IMR-90 (cell line): ENCODE measurements around the gene TVP23C. TPM values are rescaled to one million over a fixed set of nuclear protein-coding genes. Genes with fewer than 3 reads are reported as not detected.
"Not testable (repeated sequence)": the region's sequence is repeated elsewhere in the genome, so short reads cannot be mapped to it uniquely, and the experiment has no call there.

Experiments
- ATAC-seq: fragments of 200-7000 bp; cut with Tn5 transposase; 2 replicates; pipeline ENCODE4 v1.9.1; 2020; ENCODE audit warnings: low read depth, mild to moderate bottlenecking, moderate library complexity
- BruUV-seq: library from RNA; stranded (reverse); fragments of 400-500 nt; replicated peaks from 2 replicates; lab custom pipeline; 2021; lab: Mats Ljungman, UMichigan
- CTCF ChIA-PET: fragments of 300-600 bp; formaldehyde crosslinking; extraction: SDS; loops from one replicate; lab custom pipeline; 2021; ENCODE audit warnings: antibody characterized with exemption; lab: Yijun Ruan, JAX
- POLR2A ChIA-PET: fragments of 300-600 bp; sonication (Branson Sonifier 250); formaldehyde crosslinking; loops from one replicate; lab custom pipeline; 2022; ENCODE audit warnings: antibody characterized with exemption; ENCODE audit not compliant: unreplicated experiment; lab: Charles Lee
- DNase-seq: peaks from one replicate; pipeline ENCODE4 v3.0.0; 2013
- H2AFZ ChIP-seq: replicated peaks from 2 replicates; pipeline ENCODE3; 2013; ENCODE audit warnings: low read length, mild to moderate bottlenecking; ENCODE audit not compliant: poor library complexity
- H2AK5ac ChIP-seq: 2 replicates; pipeline ENCODE4 v1.6.1; 2013; ENCODE audit warnings: low read depth, low read length, inconsistent platforms
- H2AK9ac ChIP-seq: replicated peaks from 2 replicates; pipeline ENCODE3; 2013; ENCODE audit warnings: mild to moderate bottlenecking, low read depth, low read length, moderate library complexity; ENCODE audit not compliant: poor library complexity
- H2BK120ac ChIP-seq: 2 replicates; pipeline ENCODE4 v1.6.1; 2013; ENCODE audit warnings: low read depth, low read length, inconsistent platforms
- H2BK15ac ChIP-seq: 3 replicates; pipeline ENCODE4 v1.6.1; 2013; ENCODE audit warnings: low read depth, low read length, inconsistent platforms
- H2BK20ac ChIP-seq: 2 replicates; pipeline ENCODE4 v1.6.1; 2013; ENCODE audit warnings: low read depth, mild to moderate bottlenecking, inconsistent platforms, low read length, moderate library complexity
- H2BK5ac ChIP-seq: 2 replicates; pipeline ENCODE4 v1.6.1; 2013; ENCODE audit warnings: mild to moderate bottlenecking, low read depth, low read length, inconsistent platforms; ENCODE audit not compliant: poor library complexity, severe bottlenecking
- H3K14ac ChIP-seq: replicated peaks from 2 replicates; pipeline ENCODE4 v1.6.1; 2013; ENCODE audit warnings: low read depth, low read length, inconsistent platforms
- H3K18ac ChIP-seq: 2 replicates; pipeline ENCODE4 v1.6.1; 2013; ENCODE audit warnings: low read depth, low read length, control low read depth
- H3K23ac ChIP-seq: 2 replicates; pipeline ENCODE4 v1.6.1; 2013; ENCODE audit warnings: low read depth, low read length, inconsistent platforms
- H3K27ac ChIP-seq: 2 replicates; pipeline ENCODE4 v1.5.1; 2013; ENCODE audit warnings: mild to moderate bottlenecking, control low read depth, low read length; ENCODE audit not compliant: insufficient read depth
- H3K27me3 ChIP-seq: 2 replicates; pipeline ENCODE4 v1.6.1; 2013; ENCODE audit warnings: low read length; ENCODE audit not compliant: control insufficient read depth, insufficient read depth
- H3K36me3 ChIP-seq: 2 replicates; pipeline ENCODE4 v1.6.1; 2013; ENCODE audit warnings: low read length, mixed read lengths; ENCODE audit not compliant: control insufficient read depth, insufficient read depth
- H3K4ac ChIP-seq: 2 replicates; pipeline ENCODE4 v1.6.1; 2013; ENCODE audit warnings: low read depth, low read length, inconsistent platforms
- H3K4me1 ChIP-seq: 2 replicates; pipeline ENCODE4 v1.6.1; 2013; ENCODE audit warnings: low read length, mixed read lengths; ENCODE audit not compliant: control insufficient read depth, insufficient read depth
- H3K4me2 ChIP-seq: 2 replicates; pipeline ENCODE4 v1.6.1; 2013; ENCODE audit warnings: low read depth, mild to moderate bottlenecking, control low read depth, low read length, moderate library complexity
- H3K4me3 ChIP-seq: 2 replicates; pipeline ENCODE4 v1.5.1; 2013; ENCODE audit warnings: low read depth, mild to moderate bottlenecking, control low read depth, low read length, moderate library complexity; ENCODE audit not compliant: insufficient read depth
- H3K56ac ChIP-seq: 2 replicates; pipeline ENCODE4 v1.6.1; 2013; ENCODE audit warnings: low read length, inconsistent platforms; ENCODE audit not compliant: insufficient read depth; ENCODE audit errors: extremely low read depth
- H3K79me1 ChIP-seq, 2 experiments: 2 replicates each; pipeline ENCODE4 v1.6.1; 2013; ENCODE audit warnings: low read length in 2 of 2, inconsistent platforms in 1 of 2, low read depth in 1 of 2
- H3K9ac ChIP-seq: 2 replicates; pipeline ENCODE4 v1.6.1; 2013; ENCODE audit warnings: low read depth, low read length, control low read depth
- H3K9me1 ChIP-seq: 2 replicates; pipeline ENCODE4 v1.6.1; 2013; ENCODE audit warnings: low read length, inconsistent platforms; ENCODE audit not compliant: insufficient read depth
- H3K9me3 ChIP-seq: 2 replicates; pipeline ENCODE4 v1.6.1; 2013; ENCODE audit warnings: low read length; ENCODE audit not compliant: control insufficient read depth, insufficient read depth
- H4K20me1 ChIP-seq: 2 replicates; pipeline ENCODE4 v1.6.1; 2013; ENCODE audit warnings: low read length, inconsistent platforms; ENCODE audit not compliant: insufficient read depth
- H4K5ac ChIP-seq: 2 replicates; pipeline ENCODE4 v1.6.1; 2013; ENCODE audit warnings: mild to moderate bottlenecking, low read depth, low read length, control low read depth
- H4K8ac ChIP-seq, 2 experiments: 2 replicates each; pipeline ENCODE4 v1.6.1; 2013; ENCODE audit warnings: low read depth in 2 of 2, low read length in 2 of 2, control low read depth in 1 of 2, inconsistent platforms in 1 of 2
- H4K91ac ChIP-seq: 2 replicates; pipeline ENCODE4 v1.6.1; 2013; ENCODE audit warnings: low read depth, low read length, inconsistent platforms; ENCODE audit not compliant: insufficient read depth
- WGBS, 2 experiments: methylation state at CpG; one replicate each; pipeline versions ENCODE4 v1.1.5 to v1.1.7; 2013; ENCODE audit warnings: missing lambda C conversion rate in 2 of 2; ENCODE audit not compliant: insufficient read length in 1 of 2; ENCODE audit errors: extremely low coverage in 2 of 2; 5-methylcytosine and 5-hydroxymethylcytosine counted together
- dilution Hi-C: fragments of 300-500 bp; cut with HindIII; formaldehyde crosslinking; loops from one replicate; pipeline ENCODE4 v1.14.3; 2018; ENCODE audit warnings: low sequenced_read_pairs; ENCODE audit not compliant: unreplicated experiment
- in situ Hi-C: fragments of 300-500 bp; cut with MboI; formaldehyde crosslinking; loops from 3 replicates; pipeline ENCODE4 v1.14.3; 2019; ENCODE audit warnings: low sequenced_read_pairs, inconsistent platforms, mixed read lengths
- intact Hi-C: fragments of 100-400 bp; cut with micrococcal nuclease; formaldehyde crosslinking; loops from 2 replicates; pipeline ENCODE4 v1.10.0; 2022
- polyA plus RNA-seq, 3 experiments: library from polyadenylated mRNA; depleted of rRNA; stranded (reverse); fragments of >200 nt; gene quantifications; 2 replicates each; pipeline ENCODE4 v1.2.3, GENCODE V29; 2012; ENCODE audit warnings: low replicate concordance in 1 of 3
- total RNA-seq: library from RNA; depleted of rRNA; stranded (reverse); fragments of >200 nt; gene quantifications from 2 replicates; pipeline ENCODE4 v1.2.3, GENCODE V29; 2012

TVP23C gene
- total and polyA plus RNA-seq, 2 of the 4 experiments (the other 2 are of a cell fraction): 7.5 to 12.0 TPM

DNA sequence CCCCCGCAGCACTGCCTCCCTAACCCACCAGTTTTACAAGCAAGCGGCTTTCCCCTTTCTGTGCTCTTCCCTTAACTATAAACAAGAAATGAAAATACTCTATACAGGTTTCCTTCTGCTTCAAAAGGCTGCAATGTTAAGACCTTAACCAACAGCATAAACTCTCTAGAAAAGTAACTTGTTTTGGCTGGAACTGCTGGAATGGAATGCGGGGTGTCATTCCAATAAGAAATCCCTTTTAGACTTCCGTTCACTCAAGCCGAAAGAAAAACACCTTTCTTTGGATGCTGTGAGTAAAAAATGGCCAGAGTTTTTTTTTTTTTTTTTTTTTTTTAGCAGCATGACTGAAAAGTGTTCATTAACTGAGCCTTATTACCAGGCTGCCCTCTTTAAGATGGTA lies 28.7 kb upstream of the TVP23C start:
- H4K91ac ChIP-seq, H4K5ac ChIP-seq, H3K27me3 ChIP-seq, ATAC-seq, intact Hi-C loops, H4K20me1 ChIP-seq, H3K4me1 ChIP-seq, H3K9ac ChIP-seq, H3K23ac ChIP-seq, H3K4ac ChIP-seq, H3K4me3 ChIP-seq, H3K27ac ChIP-seq, dilution Hi-C loops, DNase-seq, POLR2A ChIA-PET, CTCF ChIA-PET, H2BK20ac ChIP-seq, H3K56ac ChIP-seq, H2BK120ac ChIP-seq, H2AK9ac ChIP-seq, H2AK5ac ChIP-seq, H4K8ac ChIP-seq, H3K9me3 ChIP-seq, in situ Hi-C loops, H3K36me3 ChIP-seq, H2BK5ac ChIP-seq, H2AFZ ChIP-seq, H2BK15ac ChIP-seq, H3K18ac ChIP-seq, H3K14ac ChIP-seq, H3K79me1 ChIP-seq, H3K4me2 ChIP-seq, H3K9me1 ChIP-seq, BruUV-seq: not testable (repeated sequence)
- WGBS, 2 experiments: no CpG with 5 or more reads among the region's 5 CpGs

DNA sequence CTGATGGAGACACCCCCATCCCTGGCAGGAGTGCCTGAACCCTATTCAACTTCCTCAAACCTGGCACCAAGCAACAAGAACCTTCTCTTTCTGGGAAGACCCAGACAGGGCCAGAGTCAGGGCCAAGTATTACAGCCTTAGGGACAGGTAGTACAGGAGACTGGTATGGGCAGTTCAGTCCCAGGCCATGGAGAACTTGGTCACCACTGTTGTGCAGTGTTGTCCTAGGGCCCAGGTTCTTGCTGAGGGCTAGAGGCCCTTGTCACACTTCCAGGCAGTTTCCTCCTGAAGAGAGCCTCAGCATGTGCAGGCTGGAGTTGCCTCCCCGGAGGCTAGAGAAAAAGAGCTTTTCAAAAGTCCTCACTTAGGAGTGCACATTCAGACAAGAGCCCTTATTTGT lies 27.6 kb upstream of the TVP23C start:
- H3K4ac ChIP-seq, H3K9me3 ChIP-seq, DNase-seq, H2BK120ac ChIP-seq, H3K4me1 ChIP-seq, intact Hi-C loops, H3K23ac ChIP-seq, H4K91ac ChIP-seq, dilution Hi-C loops, ATAC-seq, BruUV-seq, H2AFZ ChIP-seq, H3K14ac ChIP-seq, H3K27ac ChIP-seq, H3K36me3 ChIP-seq, H3K79me1 ChIP-seq, H4K8ac ChIP-seq, H2AK9ac ChIP-seq, H2AK5ac ChIP-seq, H2BK15ac ChIP-seq, CTCF ChIA-PET, H3K56ac ChIP-seq, H4K5ac ChIP-seq, H2BK5ac ChIP-seq, H3K27me3 ChIP-seq, H4K20me1 ChIP-seq, in situ Hi-C loops, H3K9ac ChIP-seq, H3K9me1 ChIP-seq, H2BK20ac ChIP-seq, POLR2A ChIA-PET, H3K4me3 ChIP-seq, H3K4me2 ChIP-seq, H3K18ac ChIP-seq: not testable (repeated sequence)
- no CpG with 5 or more reads among the region's 1 CpG for WGBS, 2 experiments
